ENCODE results near the gene TTBK2. TPM values are rescaled to one million over a fixed set of nuclear protein-coding genes. Genes with fewer than 3 reads are reported as not detected.

TTBK2 gene
- total RNA-seq, 3 donors from 2014 or later (not counting 1 experiment from before 2014, with no cell fraction given): 17.5 to 25.9 (median 25.7) TPM

DNA sequence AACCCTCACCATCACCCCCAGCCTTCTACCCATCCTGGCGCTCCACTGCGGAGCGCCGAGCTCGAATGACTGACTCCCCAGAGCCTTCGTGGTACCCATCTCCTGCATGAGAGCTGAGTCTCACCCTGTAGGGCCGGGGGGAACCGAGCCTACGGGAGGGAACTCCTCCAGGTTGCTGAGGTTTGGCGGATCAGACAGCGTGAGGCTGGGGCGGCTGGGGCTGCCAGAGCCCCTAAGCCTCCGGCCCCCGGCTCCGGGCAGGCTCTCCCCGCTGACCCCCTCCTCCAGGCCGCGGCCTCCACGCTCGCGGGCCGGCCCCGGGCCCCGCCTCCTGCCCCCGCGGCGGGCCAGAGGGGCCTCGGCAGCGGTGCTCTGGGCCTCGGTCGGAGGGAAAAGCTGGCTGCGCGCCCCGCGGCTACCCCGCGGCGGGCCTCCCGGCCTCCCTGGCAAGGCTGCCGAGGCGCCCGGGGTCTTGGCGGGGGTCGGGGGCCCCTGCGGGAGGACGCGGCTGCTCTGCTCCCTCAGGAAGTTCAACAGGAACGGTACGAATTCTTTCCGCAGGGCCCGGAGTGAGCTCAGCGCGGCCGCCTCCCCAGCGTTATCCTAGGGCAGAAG, 184.3 kb downstream of the TTBK2 start:
- Mint-ChIP-seq H3K9me3 (no peaks in the 10 kb centered on the region), H3K4me1 (peaks cover 6 to 19% of the 10 kb centered on the region in 2 donors), H3K27ac (peak overlapping the region in 1 of 2 donors; percentile 80), H3K4me3 (peak overlapping the region; percentile 84), H3K36me3 (no peaks in the 10 kb centered on the region), H3K27me3 (ENCODE audit: low read depth in 2 of 2) (no peaks in the 10 kb centered on the region)
- intact Hi-C loops (cut with micrococcal nuclease): loop anchor here (10.0 kb wide), 1 partner anchor 189 kb away; the partner anchor contains the start of gene TTBK2
- Histone ChIP-seq H3K4me1 (ENCODE audit: control insufficient read depth, insufficient read depth, low read length) (peaks cover 15% of the 10 kb centered on the region), H3K4me3 (ENCODE audit: low read length) (peak overlapping the region; percentile 69), H3K27ac (ENCODE audit: low read length) (no peak overlapping the region), H3K36me3 (ENCODE audit: control insufficient read depth, insufficient read depth, low read length) (peaks cover 28% of the 10 kb centered on the region), H3K9me3 (ENCODE audit: control insufficient read depth, insufficient read depth, low read length) (no peaks in the 10 kb centered on the region), H3K27me3 (ENCODE audit: control insufficient read depth, insufficient read depth, low read length) (no peaks in the 10 kb centered on the region)
- TF ChIP-seq, protein P1, sequence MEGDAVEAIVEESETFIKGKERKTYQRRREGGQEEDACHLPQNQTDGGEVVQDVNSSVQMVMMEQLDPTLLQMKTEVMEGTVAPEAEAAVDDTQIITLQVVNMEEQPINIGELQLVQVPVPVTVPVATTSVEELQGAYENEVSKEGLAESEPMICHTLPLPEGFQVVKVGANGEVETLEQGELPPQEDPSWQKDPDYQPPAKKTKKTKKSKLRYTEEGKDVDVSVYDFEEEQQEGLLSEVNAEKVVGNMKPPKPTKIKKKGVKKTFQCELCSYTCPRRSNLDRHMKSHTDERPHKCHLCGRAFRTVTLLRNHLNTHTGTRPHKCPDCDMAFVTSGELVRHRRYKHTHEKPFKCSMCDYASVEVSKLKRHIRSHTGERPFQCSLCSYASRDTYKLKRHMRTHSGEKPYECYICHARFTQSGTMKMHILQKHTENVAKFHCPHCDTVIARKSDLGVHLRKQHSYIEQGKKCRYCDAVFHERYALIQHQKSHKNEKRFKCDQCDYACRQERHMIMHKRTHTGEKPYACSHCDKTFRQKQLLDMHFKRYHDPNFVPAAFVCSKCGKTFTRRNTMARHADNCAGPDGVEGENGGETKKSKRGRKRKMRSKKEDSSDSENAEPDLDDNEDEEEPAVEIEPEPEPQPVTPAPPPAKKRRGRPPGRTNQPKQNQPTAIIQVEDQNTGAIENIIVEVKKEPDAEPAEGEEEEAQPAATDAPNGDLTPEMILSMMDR (IDR thresholded peaks at IDR 0.05): no peak
- ATAC-seq (peak; percentile 3 to 24 (median 6)), DNase-seq (peak in 1 of 2 donors; percentile 33)
- 2% methylated on average over 55 of the region's 55 CpGs for WGBS (ENCODE audit: insufficient coverage)

- peak overlapping the region; percentile 83 for H3K4me3 Mint-ChIP-seq
- Histone ChIP-seq H3K36me3 (ENCODE audit: control insufficient read depth, insufficient read depth, low read length) (peaks cover 34% of the 10 kb centered on the region), H3K4me3 (ENCODE audit: low read length) (peak overlapping the region; percentile 69), H3K4me1 (ENCODE audit: control insufficient read depth, insufficient read depth, low read length) (peaks cover 15% of the 10 kb centered on the region), H3K27me3 (ENCODE audit: control insufficient read depth, insufficient read depth, low read length) (no peaks in the 10 kb centered on the region), H3K27ac (ENCODE audit: low read length) (no peak overlapping the region), H3K9me3 (ENCODE audit: control insufficient read depth, insufficient read depth, low read length) (no peaks in the 10 kb centered on the region)
- TF ChIP-seq, protein P1 (IDR thresholded peaks at IDR 0.05): no peak
- H3K9me3 Mint-ChIP-seq: no peaks in the 10 kb centered on the region
- intact Hi-C loops (cut with micrococcal nuclease): loop anchor here (10.0 kb wide), 1 partner anchor 189 kb away; the partner anchor contains the start of gene TTBK2
- ATAC-seq (no peak), DNase-seq (no peak)
- H3K27me3 Mint-ChIP-seq (ENCODE audit: low read depth in 2 of 2): no peaks in the 10 kb centered on the region
- no peaks in the 10 kb centered on the region for H3K36me3 Mint-ChIP-seq
- H3K27ac Mint-ChIP-seq: peak overlapping the region in 1 of 2 donors; percentile 80
- 97% methylated on average over 19 of the region's 19 CpGs for WGBS (ENCODE audit: insufficient coverage)
- peaks cover 6 to 19% of the 10 kb centered on the region in 2 donors for H3K4me1 Mint-ChIP-seq
Observed at GRCh38 chr15:42735382-42736165, 185.0 kb downstream of the TTBK2 start.

DNA sequence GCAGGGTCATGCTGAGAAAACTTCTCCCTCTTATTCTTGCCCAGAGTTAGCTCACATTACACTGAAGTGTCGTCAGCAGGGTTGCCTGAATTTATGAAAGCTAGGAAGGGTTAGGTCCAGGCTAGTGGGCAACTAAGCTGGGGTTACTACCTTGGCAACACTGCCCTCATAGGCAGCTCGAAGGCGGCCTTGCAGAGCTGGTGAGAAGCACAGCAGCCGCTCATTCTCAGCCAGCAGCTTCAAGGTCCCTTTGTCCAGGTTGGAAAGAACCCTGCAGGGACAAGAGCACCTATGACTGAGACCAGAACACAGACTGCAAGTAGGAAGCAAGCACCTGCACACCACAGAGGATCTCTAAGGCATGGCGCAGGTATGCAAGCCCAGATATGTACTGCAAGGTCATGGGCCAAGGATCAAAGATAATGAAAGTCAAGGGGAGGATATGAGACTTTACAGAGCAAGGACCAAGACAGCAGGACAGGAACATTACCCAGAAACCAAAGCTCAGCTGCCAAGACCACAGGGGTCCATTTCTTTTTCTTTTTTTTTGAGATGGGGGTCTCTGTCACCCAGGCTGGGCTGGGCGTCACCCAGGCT, 186.4 kb downstream of the TTBK2 start:
- Mint-ChIP-seq H3K27me3 (ENCODE audit: low read depth in 2 of 2) (no peaks in the 10 kb centered on the region), H3K36me3 (no peaks in the 10 kb centered on the region), H3K4me3 (peak overlapping the region; percentile 55), H3K27ac (no peak overlapping the region), H3K9me3 (no peaks in the 10 kb centered on the region), H3K4me1 (peaks cover 6 to 19% of the 10 kb centered on the region in 2 donors)
- ATAC-seq (no peak), DNase-seq (no peak)
- TF ChIP-seq, protein P1 (IDR thresholded peaks at IDR 0.05): no peak
- peaks cover 15% of the 10 kb centered on the region for H3K4me1 ChIP-seq (ENCODE audit: control insufficient read depth, insufficient read depth, low read length)
- intact Hi-C loops (cut with micrococcal nuclease): loop anchor here (10.0 kb wide), 1 partner anchor 191 kb away; the partner anchor contains the start of gene TTBK2
- H3K27ac ChIP-seq (ENCODE audit: low read length): no peak overlapping the region
- H3K36me3 ChIP-seq (ENCODE audit: control insufficient read depth, insufficient read depth, low read length): peaks cover 43% of the 10 kb centered on the region
- no peak overlapping the region for H3K4me3 ChIP-seq (ENCODE audit: low read length)
- H3K9me3 ChIP-seq (ENCODE audit: control insufficient read depth, insufficient read depth, low read length): no peaks in the 10 kb centered on the region
- 95% methylated on average over 6 of the region's 6 CpGs for WGBS (ENCODE audit: insufficient coverage)
- H3K27me3 ChIP-seq (ENCODE audit: control insufficient read depth, insufficient read depth, low read length): no peaks in the 10 kb centered on the region

Data from natural killer cell (primary cell).